NCI-H187 (cell line): ENCODE data around the gene ADGRD2.

ENCODE experiments used
- DNase-seq, 2 experiments: peaks; one replicate each; lab custom pipeline; 2025; lab: John Stamatoyannopoulos, UW

ADGRD2 gene

DNA sequence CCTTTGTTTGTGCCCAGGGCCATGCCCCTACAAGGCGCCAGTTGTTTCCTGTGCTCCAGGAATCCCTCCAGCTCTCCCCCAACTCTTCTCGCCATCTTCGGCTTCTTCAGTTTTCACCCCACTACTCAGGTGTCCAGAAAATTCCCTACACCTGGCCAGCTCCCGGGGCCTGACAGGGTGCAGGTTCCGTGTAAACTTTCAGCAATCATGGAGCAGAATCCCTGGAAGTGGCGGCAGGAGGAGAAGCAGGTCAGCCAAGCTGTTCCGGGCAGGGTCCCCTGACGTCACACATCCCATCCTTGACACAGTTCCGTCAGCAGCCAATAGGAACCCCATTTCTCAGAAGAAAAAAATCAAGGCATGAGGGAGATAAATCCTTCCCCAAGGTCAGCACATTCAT lies 12.2 kb upstream of the ADGRD2 start:
- DNase-seq: no peak

GRCh38 chr9:124439086-124439485 lies 11.2 kb upstream of the ADGRD2 start:
- no peak for DNase-seq

- no peak for DNase-seq
Measured at GRCh38 chr9:124439686-124440243, 10.5 kb upstream of the ADGRD2 start.

GRCh38 chr9:124440786-124441185 lies 9.5 kb upstream of the ADGRD2 start:
- no peak for DNase-seq

- no peak for DNase-seq
Measured at GRCh38 chr9:124441291-124441690, 9.0 kb upstream of the ADGRD2 start.

DNA sequence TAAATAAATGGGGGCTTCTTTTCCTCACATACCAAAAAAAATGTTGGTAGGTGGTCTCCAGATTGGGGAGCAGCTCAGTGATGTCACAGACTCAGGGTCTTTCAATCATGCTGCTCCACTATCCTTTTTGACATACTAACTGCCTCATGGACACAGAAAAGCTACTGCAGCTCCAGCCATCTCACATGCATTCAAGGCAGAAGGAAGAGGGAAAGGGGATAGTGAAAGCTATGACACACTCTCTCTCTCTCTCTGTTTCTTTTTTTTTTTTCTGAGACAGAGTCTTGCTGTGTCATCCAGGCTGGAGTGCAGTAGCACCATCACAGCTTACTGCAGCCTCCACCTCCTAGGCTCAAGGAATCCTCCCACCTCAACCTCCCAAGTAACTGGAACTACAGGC lies 7.9 kb upstream of the ADGRD2 start:
- no peak for DNase-seq

GRCh38 chr9:124442826-124443225 lies 7.4 kb upstream of the ADGRD2 start:
- DNase-seq: no peak

GRCh38 chr9:124443625-124444024 lies 6.6 kb upstream of the ADGRD2 start:
- no peak for DNase-seq

DNA sequence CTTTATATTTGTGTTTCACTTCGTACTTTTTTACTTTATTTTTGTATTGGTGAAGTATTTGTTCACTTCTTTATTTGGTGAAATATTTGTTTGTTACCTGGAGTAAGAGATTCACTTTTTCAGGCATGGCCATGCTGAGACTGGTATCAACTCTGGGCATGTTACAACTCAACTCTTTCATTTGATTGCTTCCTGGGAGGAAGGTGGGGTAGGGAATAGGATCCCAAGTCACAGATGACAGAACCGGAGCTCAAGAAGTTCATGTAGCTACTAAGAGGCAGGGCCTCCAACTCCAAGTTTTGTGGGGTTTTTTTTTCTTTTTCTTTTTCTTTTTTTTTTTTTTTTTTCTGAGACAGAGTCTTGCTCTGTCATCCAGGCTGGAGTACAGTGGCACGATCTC lies 6.1 kb upstream of the ADGRD2 start:
- DNase-seq: no peak

DNA sequence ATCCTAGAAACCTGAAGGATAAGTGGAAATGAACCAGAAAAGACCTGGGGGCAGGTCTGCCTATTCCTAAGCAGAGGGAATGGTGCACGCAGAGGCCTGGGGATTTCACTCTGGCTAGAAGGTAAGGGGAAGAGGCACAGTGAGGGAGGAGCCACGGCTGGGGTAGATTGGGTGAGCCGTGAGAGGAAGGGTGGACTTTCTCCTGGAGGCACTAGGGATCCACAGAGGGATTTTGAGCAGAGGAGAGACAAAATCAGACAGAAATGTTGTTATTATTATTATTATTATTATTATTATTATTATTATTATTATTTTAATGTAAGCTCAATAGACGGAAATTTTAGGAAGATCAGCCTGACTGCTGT lies 3.0 kb upstream of the ADGRD2 start:
- DNase-seq: no peak

DNA sequence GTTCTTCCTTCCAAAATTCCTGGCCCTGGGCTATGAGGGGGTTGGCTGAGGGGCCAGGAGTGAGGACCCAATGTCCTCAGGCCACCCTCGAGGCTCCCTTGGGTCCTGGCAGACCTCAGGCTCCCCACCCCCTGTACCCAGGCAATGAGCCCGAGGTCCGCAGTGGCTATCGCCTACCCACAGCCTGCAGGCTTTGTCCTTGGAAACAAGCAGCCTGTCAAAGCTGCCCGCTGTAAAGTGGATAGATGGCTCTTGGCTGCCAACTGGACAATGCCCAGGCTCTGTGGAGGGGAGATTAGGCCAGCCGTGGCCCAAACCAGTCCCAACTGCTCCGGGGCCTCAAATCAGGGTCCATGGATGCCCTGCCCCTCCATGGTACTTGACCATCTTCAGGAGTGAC lies 2.2 kb upstream of the ADGRD2 start:
- no peak for DNase-seq

DNA sequence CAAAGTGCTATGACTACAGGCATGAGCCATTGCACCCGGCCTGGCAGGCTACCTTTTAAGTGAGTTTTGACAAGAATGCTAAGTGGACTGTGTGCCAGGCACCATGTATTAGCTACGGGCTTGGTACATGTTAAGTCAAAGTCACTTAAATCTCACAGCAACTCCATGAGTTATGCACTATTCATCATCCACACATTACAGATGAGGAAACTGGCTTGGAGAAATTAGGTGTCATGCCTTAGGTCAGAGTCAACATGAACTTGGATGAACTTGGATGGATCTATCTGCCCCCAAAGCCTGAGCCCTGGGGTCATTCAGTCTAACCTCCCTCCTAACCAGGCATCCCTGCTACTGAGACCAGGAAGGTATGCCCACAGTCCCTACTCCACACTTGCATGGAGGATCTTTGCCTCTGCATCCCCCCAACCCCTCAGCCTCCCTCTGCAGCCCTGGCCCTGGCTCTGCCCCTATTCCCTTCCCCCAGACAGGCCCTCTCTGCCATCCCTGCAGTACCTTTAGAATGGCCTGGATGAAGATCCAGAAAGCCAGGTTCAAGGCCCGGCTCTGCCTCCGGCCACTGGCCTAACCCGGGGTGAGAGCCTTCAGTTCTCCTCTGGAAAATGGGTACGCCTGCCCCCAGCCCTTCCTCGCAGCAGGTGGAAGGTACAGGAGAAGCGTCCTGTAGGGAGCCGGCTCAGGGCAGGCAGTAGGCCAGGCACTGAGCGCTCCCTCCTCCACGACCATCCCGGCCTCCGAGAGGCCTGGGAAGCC lies 685 bp upstream of the ADGRD2 start:
- DNase-seq: no peak

GRCh38 chr9:124450931-124451661 lies 845 bp downstream of the ADGRD2 start:
- no peak for DNase-seq

DNA sequence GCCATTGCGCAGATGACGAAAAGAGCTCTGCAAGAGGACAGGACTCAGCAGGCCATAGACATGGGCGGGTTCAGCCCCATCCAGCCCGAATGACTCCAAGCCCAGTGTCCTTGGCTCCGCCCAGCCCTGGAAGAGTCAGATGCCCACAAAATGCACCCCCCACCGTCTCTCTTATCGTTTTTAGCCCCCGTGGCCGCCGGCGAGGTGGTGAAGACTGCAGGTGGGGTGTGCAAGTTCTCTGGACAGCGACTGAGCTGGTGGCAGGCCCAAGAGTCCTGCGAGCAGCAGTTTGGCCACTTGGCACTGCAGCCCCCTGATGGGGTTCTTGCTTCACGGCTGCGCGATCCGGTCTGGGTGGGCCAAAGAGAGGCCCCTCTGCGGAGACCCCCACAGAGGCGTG lies 2.1 kb downstream of the ADGRD2 start:
- DNase-seq: no peak

DNA sequence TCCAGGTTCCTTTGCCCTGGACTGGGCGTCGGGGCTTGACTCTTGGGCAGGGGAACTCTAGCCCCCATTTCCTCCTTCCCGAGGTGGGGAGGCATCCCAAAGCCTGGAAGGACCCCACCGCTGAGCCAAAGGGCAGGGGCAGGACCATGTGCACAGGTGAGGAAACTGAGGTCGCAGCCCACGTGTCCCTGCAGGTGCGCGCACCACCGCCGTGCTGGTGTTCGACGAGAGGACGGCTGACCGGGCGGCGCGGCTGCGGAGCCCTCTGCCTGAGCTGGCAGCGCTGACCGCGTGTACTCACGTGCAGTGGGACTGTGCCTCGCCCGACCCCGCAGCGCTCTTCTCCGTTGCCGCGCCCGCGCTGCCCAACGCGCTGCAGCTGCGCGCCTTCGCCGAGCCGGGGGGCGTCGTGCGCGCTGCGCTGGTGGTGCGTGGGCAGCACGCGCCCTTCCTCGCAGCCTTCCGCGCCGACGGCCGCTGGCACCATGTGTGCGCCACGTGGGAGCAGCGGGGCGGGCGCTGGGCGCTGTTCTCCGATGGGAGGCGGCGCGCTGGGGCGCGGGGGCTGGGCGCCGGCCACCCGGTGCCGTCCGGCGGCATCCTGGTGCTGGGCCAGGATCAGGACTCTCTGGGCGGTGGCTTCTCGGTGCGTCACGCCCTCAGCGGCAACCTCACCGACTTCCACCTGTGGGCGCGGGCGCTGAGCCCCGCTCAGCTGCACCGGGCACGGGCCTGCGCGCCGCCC lies 2.8 kb downstream of the ADGRD2 start:
- DNase-seq: no peak

DNA sequence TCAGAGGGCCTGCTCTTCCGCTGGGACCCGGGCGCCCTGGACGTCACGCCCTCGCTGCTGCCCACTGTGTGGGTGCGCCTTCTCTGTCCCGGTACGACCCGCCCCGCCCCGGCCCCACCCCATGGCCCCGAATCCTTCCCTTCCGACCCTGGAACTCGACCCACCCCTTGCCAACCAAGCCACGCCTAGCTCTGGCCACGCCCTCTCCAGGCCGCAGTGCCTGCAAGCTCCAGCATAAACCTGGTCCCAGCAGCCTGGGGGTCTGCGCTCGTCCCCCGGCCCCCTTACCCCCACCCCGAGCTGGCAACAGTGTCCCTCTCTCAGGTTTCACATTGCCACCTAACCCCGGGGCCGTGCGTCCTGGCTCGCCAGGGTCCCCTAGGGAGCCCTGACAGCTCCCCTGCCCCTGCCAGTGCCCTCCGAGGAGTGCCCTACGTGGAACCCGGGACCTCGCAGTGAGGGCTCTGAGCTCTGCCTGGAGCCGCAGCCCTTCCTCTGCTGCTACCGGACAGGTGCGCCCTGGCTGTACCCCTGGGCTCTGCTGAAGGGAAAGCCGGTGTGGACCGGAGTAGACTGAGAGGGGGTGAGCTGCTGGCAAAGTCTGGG lies 3.4 kb downstream of the ADGRD2 start:
- no peak for DNase-seq

DNA sequence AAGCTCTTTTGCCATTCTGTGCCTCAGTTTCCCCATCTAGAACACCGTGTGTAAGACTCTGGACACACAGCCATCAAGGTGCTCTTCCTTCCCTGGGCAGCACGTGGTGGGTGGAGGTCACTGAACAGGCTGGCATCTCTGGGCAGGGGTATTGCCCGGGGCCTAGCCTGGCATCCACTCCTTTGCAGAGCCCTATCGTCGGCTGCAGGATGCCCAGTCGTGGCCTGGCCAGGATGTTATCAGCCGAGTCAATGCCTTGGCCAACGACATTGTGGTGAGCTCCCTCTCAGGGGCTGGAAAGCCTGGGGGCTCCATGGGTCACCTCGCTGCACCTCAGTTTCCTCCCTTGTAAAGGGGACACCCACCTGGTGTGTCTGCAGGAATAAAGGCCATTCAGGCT lies 4.0 kb downstream of the ADGRD2 start:
- DNase-seq: no peak

DNA sequence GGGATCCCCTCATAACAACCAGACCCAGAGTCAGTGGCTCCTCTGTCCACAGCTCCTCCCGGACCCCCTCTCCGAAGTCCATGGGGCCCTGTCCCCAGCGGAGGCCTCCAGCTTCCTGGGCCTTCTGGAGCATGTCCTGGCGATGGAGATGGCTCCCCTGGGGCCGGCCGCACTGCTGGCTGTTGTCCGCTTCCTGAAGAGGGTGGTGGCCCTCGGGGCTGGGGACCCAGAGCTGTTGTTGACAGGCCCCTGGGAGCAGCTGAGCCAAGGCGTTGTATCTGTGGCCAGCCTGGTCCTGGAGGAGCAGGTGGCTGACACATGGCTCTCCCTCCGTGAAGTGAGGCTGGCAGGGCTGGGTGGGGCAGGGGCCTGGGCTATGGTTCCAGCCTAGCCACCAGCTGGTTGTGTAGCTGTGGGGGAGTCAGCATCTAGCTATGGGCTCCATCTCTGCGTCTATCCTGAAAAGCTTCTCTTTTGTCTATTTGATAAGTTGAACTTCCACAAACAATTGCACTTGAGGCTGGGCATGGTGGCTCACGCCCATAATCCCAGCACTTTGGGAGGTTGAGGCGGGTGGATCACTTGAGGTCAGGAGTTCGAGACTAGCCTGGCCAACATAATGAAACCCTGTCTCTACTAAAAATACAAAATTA lies 4.7 kb downstream of the ADGRD2 start:
- DNase-seq: no peak

DNA sequence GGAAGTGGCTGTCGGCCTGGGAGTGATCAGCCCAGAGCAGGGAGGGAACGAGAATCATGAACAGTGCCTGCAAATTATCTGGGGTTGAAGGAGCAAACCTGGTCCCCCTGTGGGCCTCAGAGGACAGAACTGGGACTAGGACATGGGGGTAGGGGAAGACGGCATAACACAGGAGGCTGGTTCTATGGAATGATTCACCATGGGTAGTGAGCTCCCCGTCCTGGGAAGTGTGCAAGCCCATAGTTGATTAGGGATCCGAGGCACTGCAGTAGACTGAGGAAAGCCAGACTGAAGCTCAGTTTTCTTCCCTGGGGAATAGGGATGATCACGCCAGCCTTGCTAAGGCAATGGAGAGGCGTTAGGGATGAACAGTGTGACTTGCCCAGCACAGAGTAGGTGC lies 5.6 kb downstream of the ADGRD2 start:
- no peak for DNase-seq

- no peak for DNase-seq
Measured at GRCh38 chr9:124456341-124457078, 6.3 kb downstream of the ADGRD2 start.
